GM19397 (cell line): ENCODE results near the gene MSH3.
A peak's percentile ranks its signal among the peaks of the same experiment; 100 is the strongest.
"Not testable (repeated sequence)": the region's sequence is repeated elsewhere in the genome, so short reads cannot be mapped to it uniquely, and the experiment has no call there.

Experiments used
- ATAC-seq: cut with Tn5 transposase; IDR thresholded peaks from one replicate; pipeline ENCODE4 v1.9.1; 2021; ENCODE audit warnings: mild to moderate bottlenecking, moderate library complexity; ENCODE audit not compliant: unreplicated experiment

MSH3 gene

GRCh38 chr5:80789319-80790016, 135.0 kb downstream of the MSH3 start:
- ATAC-seq: not testable (repeated sequence)

GRCh38 chr5:80790698-80791097, 136.2 kb downstream of the MSH3 start:
- ATAC-seq: no peak

- no peak for ATAC-seq
Observed at GRCh38 chr5:80793354-80793753, 138.9 kb downstream of the MSH3 start.

- no peak for ATAC-seq
Observed at GRCh38 chr5:80796846-80797245, 142.4 kb downstream of the MSH3 start.

GRCh38 chr5:80797428-80798024, 143.1 kb downstream of the MSH3 start:
- no peak for ATAC-seq

- no peak for ATAC-seq
Observed at GRCh38 chr5:80798166-80798565, 143.7 kb downstream of the MSH3 start.

GRCh38 chr5:80798633-80799032, 144.2 kb downstream of the MSH3 start:
- no peak for ATAC-seq

GRCh38 chr5:80799041-80799440, 144.6 kb downstream of the MSH3 start:
- no peak for ATAC-seq

- ATAC-seq: no peak
Observed at GRCh38 chr5:80799573-80799972, 145.1 kb downstream of the MSH3 start.

- ATAC-seq: no peak
Observed at GRCh38 chr5:80804332-80804731, 149.9 kb downstream of the MSH3 start.

GRCh38 chr5:80805038-80805437, 150.6 kb downstream of the MSH3 start:
- no peak for ATAC-seq

- ATAC-seq: no peak
Observed at GRCh38 chr5:80806929-80807328, 152.5 kb downstream of the MSH3 start.

- no peak for ATAC-seq
Observed at GRCh38 chr5:80809451-80809850, 155.0 kb downstream of the MSH3 start.

- ATAC-seq: no peak
Observed at GRCh38 chr5:80810425-80810824, 156.0 kb downstream of the MSH3 start.

- no peak for ATAC-seq
Observed at GRCh38 chr5:80816590-80816989, 162.1 kb downstream of the MSH3 start.

GRCh38 chr5:80820685-80821084, 166.2 kb downstream of the MSH3 start:
- no peak for ATAC-seq

GRCh38 chr5:80822640-80823039, 168.2 kb downstream of the MSH3 start:
- ATAC-seq: no peak

GRCh38 chr5:80824159-80824558, 169.7 kb downstream of the MSH3 start:
- ATAC-seq: not testable (repeated sequence)

- no peak for ATAC-seq
Observed at GRCh38 chr5:80825786-80826460, 171.5 kb downstream of the MSH3 start.

- no peak for ATAC-seq
Observed at GRCh38 chr5:80834710-80835109, 180.3 kb downstream of the MSH3 start.

- no peak for ATAC-seq
Observed at GRCh38 chr5:80835128-80835527, 180.7 kb downstream of the MSH3 start.

- peak; percentile 86 for ATAC-seq
Observed at GRCh38 chr5:80837679-80838078, 183.2 kb downstream of the MSH3 start.
